ENCODE measurements around the gene CD1B. TPM values are rescaled to one million over a fixed set of nuclear protein-coding genes. Genes with fewer than 3 reads are reported as not detected.
"Not testable (repeated sequence)": the region's sequence is repeated elsewhere in the genome, so short reads cannot be mapped to it uniquely, and the experiment has no call there.

CD1B gene
- polyA plus RNA-seq, 1 of the 3 experiments (the other 2 are of a cell fraction), result not detected

DNA sequence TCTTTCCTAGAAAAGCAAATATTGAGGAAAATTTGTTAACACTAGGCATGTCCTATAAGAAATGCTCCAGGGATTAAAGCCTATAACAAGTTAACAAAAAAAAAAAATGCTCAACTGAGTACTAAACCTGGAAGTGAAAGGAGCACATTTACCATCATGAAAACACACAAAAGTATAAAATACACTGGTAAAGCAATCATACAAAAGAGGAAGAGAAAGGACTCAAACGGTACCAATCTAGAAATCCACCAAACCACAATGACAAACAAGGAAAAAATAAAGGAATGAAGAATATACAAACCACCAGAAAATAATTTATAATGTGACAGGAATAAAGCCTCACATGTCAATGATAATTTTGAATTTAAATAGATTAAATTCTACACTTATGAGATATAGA is 43.5 kb upstream of the CD1B start (continued):
- TF ChIP-seq EP300 (IDR thresholded peaks at IDR 0.05; ENCODE audit: borderline replicate concordance in 1 of 2, low read depth in 1 of 2, low read length in 1 of 2), result no peak
- TF ChIP-seq, protein P1, sequence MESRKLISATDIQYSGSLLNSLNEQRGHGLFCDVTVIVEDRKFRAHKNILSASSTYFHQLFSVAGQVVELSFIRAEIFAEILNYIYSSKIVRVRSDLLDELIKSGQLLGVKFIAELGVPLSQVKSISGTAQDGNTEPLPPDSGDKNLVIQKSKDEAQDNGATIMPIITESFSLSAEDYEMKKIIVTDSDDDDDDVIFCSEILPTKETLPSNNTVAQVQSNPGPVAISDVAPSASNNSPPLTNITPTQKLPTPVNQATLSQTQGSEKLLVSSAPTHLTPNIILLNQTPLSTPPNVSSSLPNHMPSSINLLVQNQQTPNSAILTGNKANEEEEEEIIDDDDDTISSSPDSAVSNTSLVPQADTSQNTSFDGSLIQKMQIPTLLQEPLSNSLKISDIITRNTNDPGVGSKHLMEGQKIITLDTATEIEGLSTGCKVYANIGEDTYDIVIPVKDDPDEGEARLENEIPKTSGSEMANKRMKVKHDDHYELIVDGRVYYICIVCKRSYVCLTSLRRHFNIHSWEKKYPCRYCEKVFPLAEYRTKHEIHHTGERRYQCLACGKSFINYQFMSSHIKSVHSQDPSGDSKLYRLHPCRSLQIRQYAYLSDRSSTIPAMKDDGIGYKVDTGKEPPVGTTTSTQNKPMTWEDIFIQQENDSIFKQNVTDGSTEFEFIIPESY (IDR thresholded peaks at IDR 0.05; ENCODE audit: borderline replicate concordance, low read depth), result no peak
- no peak for TF ChIP-seq FOXM1 (IDR thresholded peaks at IDR 0.05; ENCODE audit: low read depth)
- TF ChIP-seq, protein P2, sequence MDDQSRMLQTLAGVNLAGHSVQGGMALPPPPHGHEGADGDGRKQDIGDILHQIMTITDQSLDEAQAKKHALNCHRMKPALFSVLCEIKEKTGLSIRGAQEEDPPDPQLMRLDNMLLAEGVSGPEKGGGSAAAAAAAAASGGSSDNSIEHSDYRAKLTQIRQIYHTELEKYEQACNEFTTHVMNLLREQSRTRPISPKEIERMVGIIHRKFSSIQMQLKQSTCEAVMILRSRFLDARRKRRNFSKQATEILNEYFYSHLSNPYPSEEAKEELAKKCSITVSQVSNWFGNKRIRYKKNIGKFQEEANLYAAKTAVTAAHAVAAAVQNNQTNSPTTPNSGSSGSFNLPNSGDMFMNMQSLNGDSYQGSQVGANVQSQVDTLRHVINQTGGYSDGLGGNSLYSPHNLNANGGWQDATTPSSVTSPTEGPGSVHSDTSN (IDR thresholded peaks at IDR 0.05), result no peak

DNA sequence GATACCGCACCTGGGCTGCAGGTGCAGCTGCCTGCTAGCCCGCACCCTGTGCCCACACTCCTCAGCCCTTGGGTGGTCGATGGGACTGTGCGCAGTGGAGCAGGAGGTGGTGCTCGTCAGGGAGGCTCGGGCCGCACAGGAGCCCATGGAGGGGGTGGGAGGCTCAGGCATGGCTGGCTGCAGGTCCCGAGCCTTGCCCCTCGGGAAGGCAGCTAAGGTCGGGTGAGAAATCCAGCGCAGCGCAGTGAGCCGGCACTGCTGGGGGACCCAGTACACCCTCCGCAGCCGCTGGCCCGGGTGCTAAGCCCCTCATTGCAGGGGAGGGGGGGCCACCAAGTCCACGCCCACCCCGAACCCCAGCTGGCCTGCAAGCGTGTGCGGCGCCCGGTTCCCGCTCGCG is 42.8 kb upstream of the CD1B start:
- H3K36me3 ChIP-seq (replicated peaks in 1 of 2; ENCODE audit: control insufficient read depth in 1 of 2, insufficient read depth in 2 of 2, low read length in 1 of 2); H2AFZ ChIP-seq (ENCODE audit: low read depth); H3K4me1 ChIP-seq (ENCODE audit: control insufficient read depth in 1 of 2, insufficient read depth in 2 of 2, low read depth in 1 of 2, low read length in 1 of 2); H3K9ac ChIP-seq; H3K27me3 ChIP-seq (ENCODE audit: insufficient read depth); H3F3A ChIP-seq (replicated peaks; ENCODE audit: insufficient read depth); H3K79me2 ChIP-seq (ENCODE audit: insufficient read depth); H3K4me3 ChIP-seq (ENCODE audit: low read depth in 2 of 2, low read length in 1 of 2); CTCF ChIA-PET; H3K9me3 ChIP-seq; H3K9me2 ChIP-seq; DNase-seq; H4K20me1 ChIP-seq (ENCODE audit: insufficient read depth); H3K4me2 ChIP-seq; H3K27ac ChIP-seq (ENCODE audit: low read depth in 2 of 2, low read length in 1 of 2): not testable (repeated sequence)
- POLR2A ChIA-PET, result interaction anchor here (0.7 kb wide), 1 partner anchor 42 kb away, joined by 4 read pairs; no protein-coding TSS in a partner anchor
- 39% methylated on average over 13 of the region's 25 CpGs for WGBS (ENCODE audit: low lambda C conversion rate)

DNA sequence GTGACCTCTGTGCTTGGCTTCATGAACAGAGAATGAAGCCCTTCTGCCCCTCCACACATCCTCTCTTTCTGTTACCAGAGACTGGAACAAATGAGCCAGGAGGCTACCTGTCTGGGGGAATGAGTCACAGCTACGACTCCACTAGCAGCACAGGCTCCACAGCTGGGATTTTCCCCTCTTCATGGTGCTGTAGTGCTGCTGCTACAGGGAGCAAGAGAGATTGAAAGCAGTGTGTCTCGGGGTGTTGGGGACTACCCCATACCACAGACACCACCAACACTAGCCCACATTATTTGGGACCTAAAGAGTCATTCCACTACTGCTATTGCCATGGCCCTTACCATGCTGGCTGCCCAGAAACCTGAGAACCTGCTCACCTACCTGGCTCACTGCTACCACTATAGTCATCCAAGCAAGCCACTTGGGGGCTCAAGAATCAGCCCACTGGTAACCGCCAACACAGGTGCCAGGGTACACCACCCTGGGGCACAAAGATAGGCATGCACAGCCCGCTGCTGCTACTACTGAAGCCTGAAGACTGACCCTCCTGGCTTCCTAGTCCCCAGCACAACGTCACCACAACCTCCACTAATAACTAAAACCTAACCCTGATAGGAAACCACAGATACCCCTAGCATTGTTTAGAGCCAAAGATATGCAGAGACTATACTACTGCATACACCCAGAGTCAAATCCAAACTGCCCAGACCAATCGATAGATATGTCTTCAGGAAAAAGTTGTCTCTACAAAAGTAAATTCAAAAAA is 40.0 kb upstream of the CD1B start:
- Histone ChIP-seq H3F3A (replicated peaks; ENCODE audit: insufficient read depth) (no peaks in the 10 kb centered on the region), H3K36me3 (replicated peaks in 1 of 2; ENCODE audit: control insufficient read depth in 1 of 2, insufficient read depth in 2 of 2, low read length in 1 of 2) (no peaks in the 10 kb centered on the region), H3K79me2 (ENCODE audit: insufficient read depth) (no peaks in the 10 kb centered on the region), H3K4me2 (no peak overlapping the region), H3K4me1 (ENCODE audit: control insufficient read depth in 1 of 2, insufficient read depth in 2 of 2, low read depth in 1 of 2, low read length in 1 of 2) (no peaks in the 10 kb centered on the region), H3K9ac (no peak overlapping the region), H2AFZ (ENCODE audit: low read depth) (no peak overlapping the region), H3K27me3 (ENCODE audit: insufficient read depth) (no peaks in the 10 kb centered on the region), H4K20me1 (ENCODE audit: insufficient read depth) (no peaks in the 10 kb centered on the region), H3K9me3 (no peaks in the 10 kb centered on the region), H3K4me3 (ENCODE audit: low read depth in 2 of 2, low read length in 1 of 2) (no peak overlapping the region), H3K9me2 (no peaks in the 10 kb centered on the region), H3K27ac (ENCODE audit: low read depth in 2 of 2, low read length in 1 of 2) (no peak overlapping the region)
- TF ChIP-seq JUND (IDR thresholded peaks at IDR 0.05) (no peak), RCOR1 (IDR thresholded peaks at IDR 0.05; ENCODE audit: low read length) (no peak), SIN3A (IDR thresholded peaks at IDR 0.05; ENCODE audit: borderline replicate concordance, low read depth, low read length) (no peak), YY1 (IDR thresholded peaks at IDR 0.05; ENCODE audit: low read depth) (no peak), MEF2A (IDR thresholded peaks at IDR 0.05; ENCODE audit: borderline replicate concordance, low read depth) (no peak), ELF1 (IDR thresholded peaks at IDR 0.05) (no peak), TAF1 (IDR thresholded peaks at IDR 0.05; ENCODE audit: borderline replicate concordance, low read depth, low read length) (no peak)
- TF ChIP-seq, protein P3, sequence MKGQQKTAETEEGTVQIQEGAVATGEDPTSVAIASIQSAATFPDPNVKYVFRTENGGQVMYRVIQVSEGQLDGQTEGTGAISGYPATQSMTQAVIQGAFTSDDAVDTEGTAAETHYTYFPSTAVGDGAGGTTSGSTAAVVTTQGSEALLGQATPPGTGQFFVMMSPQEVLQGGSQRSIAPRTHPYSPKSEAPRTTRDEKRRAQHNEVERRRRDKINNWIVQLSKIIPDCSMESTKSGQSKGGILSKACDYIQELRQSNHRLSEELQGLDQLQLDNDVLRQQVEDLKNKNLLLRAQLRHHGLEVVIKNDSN (IDR thresholded peaks at IDR 0.05; ENCODE audit: borderline replicate concordance, low read depth), result no peak
- TF ChIP-seq, protein P4, sequence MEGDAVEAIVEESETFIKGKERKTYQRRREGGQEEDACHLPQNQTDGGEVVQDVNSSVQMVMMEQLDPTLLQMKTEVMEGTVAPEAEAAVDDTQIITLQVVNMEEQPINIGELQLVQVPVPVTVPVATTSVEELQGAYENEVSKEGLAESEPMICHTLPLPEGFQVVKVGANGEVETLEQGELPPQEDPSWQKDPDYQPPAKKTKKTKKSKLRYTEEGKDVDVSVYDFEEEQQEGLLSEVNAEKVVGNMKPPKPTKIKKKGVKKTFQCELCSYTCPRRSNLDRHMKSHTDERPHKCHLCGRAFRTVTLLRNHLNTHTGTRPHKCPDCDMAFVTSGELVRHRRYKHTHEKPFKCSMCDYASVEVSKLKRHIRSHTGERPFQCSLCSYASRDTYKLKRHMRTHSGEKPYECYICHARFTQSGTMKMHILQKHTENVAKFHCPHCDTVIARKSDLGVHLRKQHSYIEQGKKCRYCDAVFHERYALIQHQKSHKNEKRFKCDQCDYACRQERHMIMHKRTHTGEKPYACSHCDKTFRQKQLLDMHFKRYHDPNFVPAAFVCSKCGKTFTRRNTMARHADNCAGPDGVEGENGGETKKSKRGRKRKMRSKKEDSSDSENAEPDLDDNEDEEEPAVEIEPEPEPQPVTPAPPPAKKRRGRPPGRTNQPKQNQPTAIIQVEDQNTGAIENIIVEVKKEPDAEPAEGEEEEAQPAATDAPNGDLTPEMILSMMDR (IDR thresholded peaks at IDR 0.05), result no peak
- TF ChIP-seq, protein P5, sequence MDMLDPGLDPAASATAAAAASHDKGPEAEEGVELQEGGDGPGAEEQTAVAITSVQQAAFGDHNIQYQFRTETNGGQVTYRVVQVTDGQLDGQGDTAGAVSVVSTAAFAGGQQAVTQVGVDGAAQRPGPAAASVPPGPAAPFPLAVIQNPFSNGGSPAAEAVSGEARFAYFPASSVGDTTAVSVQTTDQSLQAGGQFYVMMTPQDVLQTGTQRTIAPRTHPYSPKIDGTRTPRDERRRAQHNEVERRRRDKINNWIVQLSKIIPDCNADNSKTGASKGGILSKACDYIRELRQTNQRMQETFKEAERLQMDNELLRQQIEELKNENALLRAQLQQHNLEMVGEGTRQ (IDR thresholded peaks at IDR 0.05; ENCODE audit: borderline replicate concordance, low read depth, low read length), result no peak
- ChIA-PET CTCF (no interaction called here), POLR2A (no interaction called here)
- WGBS (ENCODE audit: low lambda C conversion rate), result 0% methylated on average over 6 of the region's 6 CpGs
- DNase-seq, result no peak
